GM12801 (cell line): ENCODE results near the gene NLRP11.
"Not testable (repeated sequence)": the region's sequence is repeated elsewhere in the genome, so short reads cannot be mapped to it uniquely, and the experiment has no call there.

ENCODE experiments used
- CTCF ChIP-seq: IDR thresholded peaks from one replicate; pipeline ENCODE4 v1.5.1; 2011; ENCODE audit warnings: control low read depth; ENCODE audit not compliant: insufficient read length; ENCODE audit errors: extremely low read depth

Gene NLRP11

GRCh38 chr19:55778331-55778730, 53.5 kb downstream of the NLRP11 start:
- TF ChIP-seq CTCF, result no peak

- no peak for TF ChIP-seq CTCF
Observed at GRCh38 chr19:55777528-55777927, 54.3 kb downstream of the NLRP11 start.

GRCh38 chr19:55768818-55769217, 63.0 kb downstream of the NLRP11 start, which contains the start of gene RFPL4AL1:
TSS of gene RFPL4AL1 (plus strand) at chr19:55769118. CDS start at chr19:55771805, 2,687 bp downstream.
- TF ChIP-seq CTCF, result not testable (repeated sequence)

GRCh38 chr19:55766466-55766865, 65.3 kb downstream of the NLRP11 start:
- TF ChIP-seq CTCF, result no peak

- TF ChIP-seq CTCF, result not testable (repeated sequence)
Observed at GRCh38 chr19:55758797-55759196, 73.0 kb downstream of the NLRP11 start, which contains the start of gene RFPL4A. TSS of gene RFPL4A (plus strand) at chr19:55759097. CDS start at chr19:55761801, 2,704 bp downstream.

GRCh38 chr19:55753401-55753800, 78.4 kb downstream of the NLRP11 start:
- no peak for TF ChIP-seq CTCF

- no peak for TF ChIP-seq CTCF
Observed at GRCh38 chr19:55750715-55751114, 81.1 kb downstream of the NLRP11 start.
